GM23338 (cell line): ENCODE results near the gene ATP5IF1. TPM values are rescaled to one million over a fixed set of nuclear protein-coding genes. Genes with fewer than 3 reads are reported as not detected.

Source experiments
- ATAC-seq: fragments of 200-7000 bp; cut with Tn5 transposase; 3 replicates; pipeline ENCODE4 v1.9.1; 2020
- DNase-seq: peaks from one replicate; pipeline ENCODE4 v3.0.0-alpha.2; 2015; ENCODE audit warnings: low spot score
- H2AFZ ChIP-seq: fragments of 200-600 bp; sonication (generic); 2 replicates; pipeline ENCODE4 v1.8.0; 2016; ENCODE audit warnings: antibody characterized with exemption, mild to moderate bottlenecking, moderate library complexity
- H3F3A ChIP-seq: fragments of 200-600 bp; sonication (generic); replicated peaks from 2 replicates; pipeline ENCODE4 v1.8.0; 2017; ENCODE audit warnings: antibody characterized with exemption, mixed run types, low read depth
- H3K27ac ChIP-seq: fragments of 200-600 bp; sonication (generic); 2 replicates; pipeline ENCODE4 v1.6.1; 2016; ENCODE audit warnings: low read depth
- H3K27me3 ChIP-seq: fragments of 200-600 bp; sonication (generic); 2 replicates; pipeline ENCODE4 v1.8.0; 2016; ENCODE audit warnings: mild to moderate bottlenecking, mixed run types, moderate library complexity; ENCODE audit not compliant: insufficient read depth
- H3K36me3 ChIP-seq: fragments of 200-600 bp; sonication (generic); 2 replicates; pipeline ENCODE4 v1.8.0; 2016; ENCODE audit warnings: mild to moderate bottlenecking; ENCODE audit not compliant: insufficient read depth
- H3K4me1 ChIP-seq: fragments of 200-600 bp; sonication (generic); 2 replicates; pipeline ENCODE4 v1.8.0; 2016; ENCODE audit warnings: mild to moderate bottlenecking, moderate library complexity; ENCODE audit not compliant: insufficient read depth
- H3K4me2 ChIP-seq: fragments of 200-600 bp; sonication (generic); 2 replicates; pipeline ENCODE4 v1.7.1; 2017; ENCODE audit warnings: mixed run types
- H3K4me3 ChIP-seq: fragments of 200-600 bp; sonication (generic); 2 replicates; pipeline ENCODE4 v1.6.1; 2016; ENCODE audit warnings: mixed run types
- H3K79me2 ChIP-seq: fragments of 200-600 bp; sonication (generic); replicated peaks from 2 replicates; pipeline ENCODE4 v1.8.0; 2017; ENCODE audit warnings: mild to moderate bottlenecking; ENCODE audit not compliant: insufficient read depth
- H3K9me2 ChIP-seq: fragments of 200-600 bp; sonication (generic); 2 replicates; pipeline ENCODE4 v1.8.0; 2017; ENCODE audit not compliant: insufficient read depth
- H4K20me1 ChIP-seq: fragments of 200-600 bp; sonication (generic); replicated peaks from 2 replicates; pipeline ENCODE4 v1.8.0; 2017; ENCODE audit warnings: mild to moderate bottlenecking; ENCODE audit not compliant: insufficient read depth
- H3K27ac Mint-ChIP-seq: 2 replicates; pipeline ENCODE4 v1.8.0; 2020; ENCODE audit warnings: inconsistent platforms, mild to moderate bottlenecking, moderate library complexity, mixed read lengths
- H3K27me3 Mint-ChIP-seq: 3 replicates; pipeline ENCODE4 v1.8.0; 2022; ENCODE audit warnings: low read depth, mild to moderate bottlenecking, moderate library complexity, mixed read lengths, inconsistent platforms; ENCODE audit not compliant: insufficient read depth, poor library complexity
- H3K36me3 Mint-ChIP-seq: 3 replicates; pipeline ENCODE4 v1.8.0; 2021; ENCODE audit warnings: low read depth, mild to moderate bottlenecking, inconsistent platforms, moderate library complexity, mixed read lengths
- H3K4me1 Mint-ChIP-seq: 3 replicates; pipeline ENCODE4 v1.8.0; 2020; ENCODE audit warnings: mild to moderate bottlenecking, inconsistent platforms, mixed read lengths
- H3K4me3 Mint-ChIP-seq: 3 replicates; pipeline ENCODE4 v1.8.0; 2021; ENCODE audit warnings: moderate library complexity, mild to moderate bottlenecking, inconsistent platforms, mixed read lengths
- H3K9me3 Mint-ChIP-seq: 3 replicates; pipeline ENCODE4 v1.8.0; 2020; ENCODE audit warnings: moderate library complexity, mild to moderate bottlenecking, inconsistent platforms, mixed read lengths
- CREB1 ChIP-seq: fragments of 250-450 bp; sonication (Bioruptor Pico); IDR thresholded peaks from 2 replicates; pipeline ENCODE4 v1.5.0; 2020; ENCODE audit warnings: low read depth, mild to moderate bottlenecking, moderate library complexity
- EZH2 ChIP-seq: fragments of 200-600 bp; sonication (generic); IDR thresholded peaks from one replicate; pipeline ENCODE4 v1.8.0; 2017; ENCODE audit warnings: antibody characterized with exemption, mild to moderate bottlenecking, low read depth; ENCODE audit not compliant: unreplicated experiment
- NANOG ChIP-seq: IDR thresholded peaks from 2 replicates; pipeline ENCODE4 v1.6.1; 2016; ENCODE audit warnings: antibody characterized with exemption, borderline replicate concordance
- POLR2AphosphoS5 ChIP-seq: IDR thresholded peaks from 2 replicates; pipeline ENCODE4 v1.6.1; 2016; ENCODE audit warnings: antibody characterized with exemption, low read depth
- polyA plus RNA-seq: library from polyadenylated mRNA; unstranded; fragments of >200 nt; fragmentation: Nextera tagmentation; extraction: Ambion mirVana; gene quantifications from 2 replicates; pipeline ENCODE4 v1.2.1, GENCODE V29; 2016
- total RNA-seq: library from RNA; depleted of rRNA; stranded (reverse); fragments of >200 nt; shearing (Covaris generic); gene quantifications from 2 replicates; pipeline ENCODE4 v1.2.3, GENCODE V29; 2014
- TF ChIP-seq, protein P1 (sequence below): fragments of 250-450 bp; sonication (Bioruptor Pico); IDR thresholded peaks from 2 replicates; pipeline ENCODE4 v1.5.0; 2020; ENCODE audit warnings: mild to moderate bottlenecking, moderate library complexity

Gene ATP5IF1
- total and polyA plus RNA-seq, 2 experiments from 2014 or later, result 230 to 1,325 TPM

DNA sequence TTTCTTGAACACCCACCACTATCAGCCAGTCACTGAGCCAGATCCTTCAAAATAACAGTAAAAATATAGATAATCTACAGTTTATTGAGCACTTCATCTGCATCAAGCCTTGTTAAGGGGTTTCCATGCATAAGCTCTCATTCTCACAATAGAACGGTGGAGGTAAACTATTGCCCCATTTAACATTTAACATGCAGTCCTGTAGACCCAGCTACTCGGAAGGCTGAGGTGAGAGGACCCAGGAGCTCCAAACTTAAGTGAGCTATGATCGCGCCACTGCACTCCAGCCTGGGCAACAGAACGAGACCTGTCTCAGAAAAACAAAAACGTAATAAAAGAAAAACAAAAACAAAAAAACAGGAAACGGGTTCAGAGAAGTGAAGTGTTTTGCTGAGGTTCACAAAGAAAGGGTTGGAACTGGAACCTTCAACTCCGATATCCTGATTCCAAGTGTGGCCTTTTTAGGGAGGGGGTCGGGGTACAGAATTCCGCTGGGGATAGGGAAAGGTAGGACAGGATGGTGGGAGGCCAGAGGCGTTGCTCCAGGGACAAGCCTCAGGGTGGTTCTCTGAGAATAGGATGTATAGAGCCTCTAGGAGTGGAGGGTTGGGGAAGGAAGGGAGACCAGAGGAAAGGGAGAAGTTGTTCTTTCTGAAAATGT, 11.8 kb downstream of the ATP5IF1 start:
- H3K79me2 ChIP-seq, result no peaks in the 10 kb centered on the region
- H3K27me3 ChIP-seq, result no peaks in the 10 kb centered on the region
- ATAC-seq, result peak; percentile 1; the same call in 1 of the 3 replicates
- Mint-ChIP-seq H3K27me3 (peaks cover 7% of the 10 kb centered on the region), H3K4me3 (peak overlapping the region; percentile 97), H3K9me3 (no peaks in the 10 kb centered on the region; the same call in 2 of the 3 replicates), H3K36me3 (peaks cover 3% of the 10 kb centered on the region; the same call in 2 of the 3 replicates), H3K27ac (peak overlapping the region; percentile 96), H3K4me1 (peaks cover 31% of the 10 kb centered on the region)
- no peak for DNase-seq
- H3K36me3 ChIP-seq, result no peaks in the 10 kb centered on the region
- peaks cover 17% of the 10 kb centered on the region for H3K4me1 ChIP-seq
- peak overlapping the region; percentile 43 for H3K4me3 ChIP-seq
- H3K27ac ChIP-seq, result peak overlapping the region; percentile 56
- no peaks in the 10 kb centered on the region for H4K20me1 ChIP-seq
- no peaks in the 10 kb centered on the region for H3K9me2 ChIP-seq
- no peaks in the 10 kb centered on the region; the same call in 1 of the 2 replicates for H3F3A ChIP-seq
- H3K4me2 ChIP-seq, result peak overlapping the region; percentile 60
- H2AFZ ChIP-seq, result peak overlapping the region; percentile 45; the same call in 1 of the 2 replicates
- TF ChIP-seq CREB1 (no peak), POLR2AphosphoS5 (no peak), NANOG (no peak), EZH2 (no peak)
- TF ChIP-seq, protein P1, sequence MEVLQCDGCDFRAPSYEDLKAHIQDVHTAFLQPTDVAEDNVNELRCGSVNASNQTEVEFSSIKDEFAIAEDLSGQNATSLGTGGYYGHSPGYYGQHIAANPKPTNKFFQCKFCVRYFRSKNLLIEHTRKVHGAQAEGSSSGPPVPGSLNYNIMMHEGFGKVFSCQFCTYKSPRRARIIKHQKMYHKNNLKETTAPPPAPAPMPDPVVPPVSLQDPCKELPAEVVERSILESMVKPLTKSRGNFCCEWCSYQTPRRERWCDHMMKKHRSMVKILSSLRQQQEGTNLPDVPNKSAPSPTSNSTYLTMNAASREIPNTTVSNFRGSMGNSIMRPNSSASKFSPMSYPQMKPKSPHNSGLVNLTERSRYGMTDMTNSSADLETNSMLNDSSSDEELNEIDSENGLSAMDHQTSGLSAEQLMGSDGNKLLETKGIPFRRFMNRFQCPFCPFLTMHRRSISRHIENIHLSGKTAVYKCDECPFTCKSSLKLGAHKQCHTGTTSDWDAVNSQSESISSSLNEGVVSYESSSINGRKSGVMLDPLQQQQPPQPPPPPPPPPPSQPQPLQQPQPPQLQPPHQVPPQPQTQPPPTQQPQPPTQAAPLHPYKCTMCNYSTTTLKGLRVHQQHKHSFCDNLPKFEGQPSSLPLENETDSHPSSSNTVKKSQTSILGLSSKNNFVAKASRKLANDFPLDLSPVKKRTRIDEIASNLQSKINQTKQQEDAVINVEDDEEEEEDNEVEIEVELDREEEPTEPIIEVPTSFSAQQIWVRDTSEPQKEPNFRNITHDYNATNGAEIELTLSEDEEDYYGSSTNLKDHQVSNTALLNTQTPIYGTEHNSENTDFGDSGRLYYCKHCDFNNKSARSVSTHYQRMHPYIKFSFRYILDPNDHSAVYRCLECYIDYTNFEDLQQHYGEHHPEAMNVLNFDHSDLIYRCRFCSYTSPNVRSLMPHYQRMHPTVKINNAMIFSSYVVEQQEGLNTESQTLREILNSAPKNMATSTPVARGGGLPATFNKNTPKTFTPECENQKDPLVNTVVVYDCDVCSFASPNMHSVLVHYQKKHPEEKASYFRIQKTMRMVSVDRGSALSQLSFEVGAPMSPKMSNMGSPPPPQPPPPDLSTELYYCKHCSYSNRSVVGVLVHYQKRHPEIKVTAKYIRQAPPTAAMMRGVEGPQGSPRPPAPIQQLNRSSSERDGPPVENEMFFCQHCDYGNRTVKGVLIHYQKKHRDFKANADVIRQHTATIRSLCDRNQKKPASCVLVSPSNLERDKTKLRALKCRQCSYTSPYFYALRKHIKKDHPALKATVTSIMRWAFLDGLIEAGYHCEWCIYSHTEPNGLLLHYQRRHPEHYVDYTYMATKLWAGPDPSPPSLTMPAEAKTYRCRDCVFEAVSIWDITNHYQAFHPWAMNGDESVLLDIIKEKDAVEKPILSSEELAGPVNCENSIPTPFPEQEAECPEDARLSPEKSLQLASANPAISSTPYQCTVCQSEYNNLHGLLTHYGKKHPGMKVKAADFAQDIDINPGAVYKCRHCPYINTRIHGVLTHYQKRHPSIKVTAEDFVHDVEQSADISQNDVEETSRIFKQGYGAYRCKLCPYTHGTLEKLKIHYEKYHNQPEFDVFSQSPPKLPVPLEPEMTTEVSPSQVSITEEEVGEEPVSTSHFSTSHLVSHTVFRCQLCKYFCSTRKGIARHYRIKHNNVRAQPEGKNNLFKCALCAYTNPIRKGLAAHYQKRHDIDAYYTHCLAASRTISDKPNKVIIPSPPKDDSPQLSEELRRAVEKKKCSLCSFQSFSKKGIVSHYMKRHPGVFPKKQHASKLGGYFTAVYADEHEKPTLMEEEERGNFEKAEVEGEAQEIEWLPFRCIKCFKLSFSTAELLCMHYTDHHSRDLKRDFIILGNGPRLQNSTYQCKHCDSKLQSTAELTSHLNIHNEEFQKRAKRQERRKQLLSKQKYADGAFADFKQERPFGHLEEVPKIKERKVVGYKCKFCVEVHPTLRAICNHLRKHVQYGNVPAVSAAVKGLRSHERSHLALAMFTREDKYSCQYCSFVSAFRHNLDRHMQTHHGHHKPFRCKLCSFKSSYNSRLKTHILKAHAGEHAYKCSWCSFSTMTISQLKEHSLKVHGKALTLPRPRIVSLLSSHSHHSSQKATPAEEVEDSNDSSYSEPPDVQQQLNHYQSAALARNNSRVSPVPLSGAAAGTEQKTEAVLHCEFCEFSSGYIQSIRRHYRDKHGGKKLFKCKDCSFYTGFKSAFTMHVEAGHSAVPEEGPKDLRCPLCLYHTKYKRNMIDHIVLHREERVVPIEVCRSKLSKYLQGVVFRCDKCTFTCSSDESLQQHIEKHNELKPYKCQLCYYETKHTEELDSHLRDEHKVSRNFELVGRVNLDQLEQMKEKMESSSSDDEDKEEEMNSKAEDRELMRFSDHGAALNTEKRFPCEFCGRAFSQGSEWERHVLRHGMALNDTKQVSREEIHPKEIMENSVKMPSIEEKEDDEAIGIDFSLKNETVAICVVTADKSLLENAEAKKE (CRISPR knock-in tag), result no peak
